Colonic mucosa (tissue), 4 donors: ENCODE data around the gene BANP. TPM values are rescaled to one million over a fixed set of nuclear protein-coding genes. Genes with fewer than 3 reads are reported as not detected.

ENCODE experiments used
- DNase-seq: peaks from one replicate; pipeline ENCODE4 v3.0.0-alpha.2; 2020
- H3K27ac ChIP-seq: fragments of 200-600 bp; one replicate; pipeline ENCODE4 v1.8.0; 2021
- H3K27me3 ChIP-seq: fragments of 200-600 bp; one replicate; pipeline ENCODE4 v1.8.0; 2021
- H3K36me3 ChIP-seq: fragments of 200-600 bp; one replicate; pipeline ENCODE4 v1.8.0; 2021
- H3K4me1 ChIP-seq: fragments of 200-600 bp; one replicate; pipeline ENCODE4 v1.8.0; 2021; ENCODE audit warnings: mild to moderate bottlenecking
- H3K4me3 ChIP-seq: fragments of 200-600 bp; one replicate; pipeline ENCODE4 v1.8.0; 2021
- H3K9ac ChIP-seq, 2 donors: one replicate each; pipeline ENCODE4 v1.7.0; 2013; ENCODE audit warnings: control low read depth in 2 of 2, low read depth in 2 of 2, low read length in 2 of 2
- H3K9me3 ChIP-seq: fragments of 200-600 bp; one replicate; pipeline ENCODE4 v1.8.0; 2021
- intact Hi-C: fragments of 100-400 bp; cut with DNase I; formaldehyde crosslinking; loops from one replicate; pipeline ENCODE4 v1.14.1; 2022
- total RNA-seq, 2 donors: library from RNA; stranded (reverse); fragmentation: NEBNext Ultra II Directional in 1 of 2; extraction: Animal tissue kit (Norgen Biotek cat#: 25700) in 1 of 2; gene quantifications; one replicate each; pipeline ENCODE4 v1.2.1, GENCODE V29; 2021
- TF ChIP-seq, protein P1 (sequence below): fragments of 200-600 bp; IDR thresholded peaks from one replicate; pipeline ENCODE4 v1.8.0; 2022; ENCODE audit warnings: antibody characterized with exemption, mild to moderate bottlenecking
- donor health status: healthy.
- donor health status: DM: no; HTN: no; CAD: no.
- donor health status: DM: no; HTN: no; CAD: no.

Gene BANP
- total RNA-seq, 2 donors from 2014 or later, result 18.6 to 29.7 TPM

DNA sequence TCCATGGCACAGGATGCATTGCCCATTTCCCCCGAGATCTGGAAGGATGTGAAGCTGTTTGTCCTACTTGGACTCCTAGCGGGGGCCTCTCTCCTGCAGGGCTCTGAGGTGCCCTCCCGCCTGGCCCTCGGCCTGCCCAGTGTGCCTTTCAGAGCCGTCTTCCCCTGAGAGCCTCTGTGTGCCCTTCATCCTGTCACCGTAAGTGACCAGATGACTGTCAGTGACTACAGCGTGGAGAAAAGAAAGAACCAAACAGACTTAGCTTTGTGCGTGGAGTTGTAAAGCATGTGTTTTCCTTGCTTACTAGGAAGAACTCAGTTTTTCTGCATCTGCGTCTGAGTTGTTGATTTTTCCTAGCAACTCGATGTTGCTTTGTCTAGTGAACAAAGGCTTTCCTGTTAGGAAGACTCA, 56.1 kb downstream of the BANP start:
- DNase-seq, result no peak
- H3K27me3 ChIP-seq, result no peaks in the 10 kb centered on the region
- H3K4me3 ChIP-seq, result no peak overlapping the region
- no peaks in the 10 kb centered on the region for H3K9me3 ChIP-seq
- TF ChIP-seq, protein P1, sequence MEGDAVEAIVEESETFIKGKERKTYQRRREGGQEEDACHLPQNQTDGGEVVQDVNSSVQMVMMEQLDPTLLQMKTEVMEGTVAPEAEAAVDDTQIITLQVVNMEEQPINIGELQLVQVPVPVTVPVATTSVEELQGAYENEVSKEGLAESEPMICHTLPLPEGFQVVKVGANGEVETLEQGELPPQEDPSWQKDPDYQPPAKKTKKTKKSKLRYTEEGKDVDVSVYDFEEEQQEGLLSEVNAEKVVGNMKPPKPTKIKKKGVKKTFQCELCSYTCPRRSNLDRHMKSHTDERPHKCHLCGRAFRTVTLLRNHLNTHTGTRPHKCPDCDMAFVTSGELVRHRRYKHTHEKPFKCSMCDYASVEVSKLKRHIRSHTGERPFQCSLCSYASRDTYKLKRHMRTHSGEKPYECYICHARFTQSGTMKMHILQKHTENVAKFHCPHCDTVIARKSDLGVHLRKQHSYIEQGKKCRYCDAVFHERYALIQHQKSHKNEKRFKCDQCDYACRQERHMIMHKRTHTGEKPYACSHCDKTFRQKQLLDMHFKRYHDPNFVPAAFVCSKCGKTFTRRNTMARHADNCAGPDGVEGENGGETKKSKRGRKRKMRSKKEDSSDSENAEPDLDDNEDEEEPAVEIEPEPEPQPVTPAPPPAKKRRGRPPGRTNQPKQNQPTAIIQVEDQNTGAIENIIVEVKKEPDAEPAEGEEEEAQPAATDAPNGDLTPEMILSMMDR, result no peak
- no peak overlapping the region for H3K27ac ChIP-seq
- H3K9ac ChIP-seq, result no peak overlapping the region
- no peaks in the 10 kb centered on the region for H3K36me3 ChIP-seq
- intact Hi-C loops, result no loop called here
- no peaks in the 10 kb centered on the region for H3K4me1 ChIP-seq

DNA sequence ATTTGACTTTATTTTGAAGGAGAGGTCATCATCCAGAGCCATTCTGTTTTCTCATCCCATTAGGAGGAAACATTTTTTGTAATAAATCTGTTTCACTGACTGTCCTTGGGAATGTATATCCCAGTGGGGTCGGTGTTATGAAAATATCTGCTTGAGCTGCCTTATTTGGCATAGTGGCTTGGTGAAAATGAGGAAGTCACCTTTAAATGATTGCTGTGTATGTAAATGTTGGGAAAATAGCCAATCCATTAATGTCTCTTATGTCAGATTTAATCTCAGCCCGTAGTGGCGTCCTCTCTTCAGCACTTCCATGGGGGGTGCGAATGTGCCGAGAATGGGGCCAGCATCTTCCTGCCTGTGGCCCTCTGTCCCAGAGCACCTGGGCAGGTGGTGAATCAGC, 57.6 kb downstream of the BANP start:
- H3K4me3 ChIP-seq, result no peak overlapping the region
- TF ChIP-seq, protein P1, result no peak
- no peaks in the 10 kb centered on the region for H3K36me3 ChIP-seq
- no peak overlapping the region for H3K9ac ChIP-seq
- intact Hi-C loops, result no loop called here
- no peaks in the 10 kb centered on the region for H3K9me3 ChIP-seq
- no peaks in the 10 kb centered on the region for H3K27me3 ChIP-seq
- no peak overlapping the region for H3K27ac ChIP-seq
- DNase-seq, result no peak
- no peaks in the 10 kb centered on the region for H3K4me1 ChIP-seq

DNA sequence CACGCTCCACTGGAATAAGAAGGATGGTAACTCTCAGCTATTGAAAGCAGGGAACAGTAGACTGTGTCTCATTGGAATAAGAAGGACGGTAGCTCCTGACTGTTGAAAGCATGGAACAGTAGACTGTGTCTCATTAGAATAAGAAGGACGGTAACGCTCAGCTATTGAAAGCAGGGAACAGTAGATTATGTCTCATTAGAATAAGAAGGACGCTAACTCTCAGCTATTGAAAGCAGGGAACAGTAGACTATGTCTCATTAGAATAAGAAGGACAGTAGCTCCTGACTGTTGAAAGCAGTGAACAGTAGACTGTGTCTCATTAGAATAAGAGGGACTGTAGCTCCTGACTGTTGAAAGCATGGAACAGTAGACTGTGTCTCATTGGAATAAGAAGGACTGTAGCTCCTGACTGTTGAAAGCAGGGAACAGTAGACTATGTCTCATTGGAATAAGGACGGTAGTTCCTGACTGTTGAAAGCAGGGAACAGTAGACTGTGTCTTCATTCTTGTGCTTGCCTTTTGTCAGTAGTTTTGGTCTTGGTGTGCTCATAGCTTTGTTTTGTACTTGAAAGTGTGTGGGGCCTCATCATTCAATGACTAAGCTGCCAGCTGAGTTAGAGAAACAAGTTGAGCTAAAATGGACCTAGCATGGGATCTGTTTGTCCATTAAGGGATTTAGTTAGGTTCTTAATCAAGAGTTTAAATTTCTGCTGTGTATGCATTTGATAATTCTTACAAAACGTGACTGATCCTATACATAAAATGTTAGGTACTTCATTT, 58.5 kb downstream of the BANP start:
- Histone ChIP-seq H3K4me3 (no peak overlapping the region), H3K27me3 (no peaks in the 10 kb centered on the region), H3K9ac (no peak overlapping the region), H3K9me3 (no peaks in the 10 kb centered on the region), H3K36me3 (no peaks in the 10 kb centered on the region), H3K4me1 (peaks cover 4% of the 10 kb centered on the region), H3K27ac (no peak overlapping the region)
- no peak for DNase-seq
- intact Hi-C loops, result no loop called here
- TF ChIP-seq, protein P1, result no peak

DNA sequence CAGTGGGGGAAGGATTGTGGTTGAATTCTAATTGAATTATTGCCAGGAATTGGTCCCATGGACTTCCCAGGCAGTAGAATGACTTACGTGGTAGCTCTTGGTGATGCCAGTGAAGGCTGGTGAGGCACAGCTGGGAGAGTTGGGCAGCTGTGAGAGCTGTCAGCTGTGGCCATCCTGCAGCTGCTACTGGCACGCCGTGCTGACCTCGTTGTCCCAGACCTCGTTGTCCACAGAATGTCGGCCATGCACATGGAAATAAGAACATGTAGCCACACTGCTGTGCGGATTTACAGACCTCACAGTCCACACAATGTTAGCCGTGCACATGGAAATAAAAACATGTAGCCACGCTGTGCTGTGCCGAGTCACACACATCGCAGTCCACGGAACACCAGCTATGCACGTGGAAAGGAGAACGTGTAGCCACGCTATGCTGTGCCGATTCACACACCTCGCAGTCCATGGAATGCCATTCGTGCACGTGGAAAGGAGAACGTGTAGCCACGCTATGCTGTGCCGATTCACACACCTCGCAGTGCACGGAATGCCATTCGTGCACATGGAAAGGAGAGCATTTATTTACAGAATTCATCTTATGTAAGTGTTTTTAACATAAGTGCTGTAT, 59.2 kb downstream of the BANP start:
- Histone ChIP-seq H3K4me3 (no peak overlapping the region), H3K36me3 (no peaks in the 10 kb centered on the region), H3K4me1 (peaks cover 4% of the 10 kb centered on the region), H3K9ac (no peak overlapping the region), H3K9me3 (no peaks in the 10 kb centered on the region), H3K27me3 (no peaks in the 10 kb centered on the region), H3K27ac (no peak overlapping the region)
- DNase-seq, result no peak
- intact Hi-C loops, result no loop called here
- TF ChIP-seq, protein P1, result no peak

DNA sequence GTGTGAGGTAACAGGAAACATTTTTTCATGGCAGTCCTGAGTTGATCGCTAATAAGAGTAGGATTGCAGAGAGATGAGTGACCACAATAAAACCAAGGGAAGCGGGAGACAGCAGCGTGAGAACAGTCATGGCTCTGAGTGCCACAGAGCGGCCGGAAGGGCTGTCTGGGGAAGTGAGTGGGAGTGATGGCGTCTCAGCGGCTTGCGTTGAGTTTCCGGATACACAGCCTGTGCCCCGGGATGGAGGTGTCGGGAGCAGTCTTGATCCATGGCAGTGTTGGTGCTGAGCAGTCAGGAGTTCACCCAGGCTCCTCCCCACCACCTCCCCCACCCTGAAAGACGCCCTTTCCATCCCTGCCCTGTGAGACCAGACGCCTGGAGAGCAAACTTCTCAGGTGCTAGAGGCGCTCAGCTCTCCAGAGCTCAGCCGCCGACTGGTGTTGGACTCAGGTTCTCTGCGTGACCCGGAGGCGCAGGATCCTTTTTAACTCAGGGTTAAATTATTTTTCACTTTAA, 59.8 kb downstream of the BANP start:
- H3K27ac ChIP-seq, result no peak overlapping the region
- no peak for DNase-seq
- no peaks in the 10 kb centered on the region for H3K36me3 ChIP-seq
- peaks cover 4% of the 10 kb centered on the region for H3K4me1 ChIP-seq
- no peak overlapping the region for H3K9ac ChIP-seq
- no peak overlapping the region for H3K4me3 ChIP-seq
- intact Hi-C loops, result no loop called here
- H3K9me3 ChIP-seq, result no peaks in the 10 kb centered on the region
- TF ChIP-seq, protein P1, result no peak
- no peaks in the 10 kb centered on the region for H3K27me3 ChIP-seq
